Measurements from ENCODE around the gene TMEM43.

DNA sequence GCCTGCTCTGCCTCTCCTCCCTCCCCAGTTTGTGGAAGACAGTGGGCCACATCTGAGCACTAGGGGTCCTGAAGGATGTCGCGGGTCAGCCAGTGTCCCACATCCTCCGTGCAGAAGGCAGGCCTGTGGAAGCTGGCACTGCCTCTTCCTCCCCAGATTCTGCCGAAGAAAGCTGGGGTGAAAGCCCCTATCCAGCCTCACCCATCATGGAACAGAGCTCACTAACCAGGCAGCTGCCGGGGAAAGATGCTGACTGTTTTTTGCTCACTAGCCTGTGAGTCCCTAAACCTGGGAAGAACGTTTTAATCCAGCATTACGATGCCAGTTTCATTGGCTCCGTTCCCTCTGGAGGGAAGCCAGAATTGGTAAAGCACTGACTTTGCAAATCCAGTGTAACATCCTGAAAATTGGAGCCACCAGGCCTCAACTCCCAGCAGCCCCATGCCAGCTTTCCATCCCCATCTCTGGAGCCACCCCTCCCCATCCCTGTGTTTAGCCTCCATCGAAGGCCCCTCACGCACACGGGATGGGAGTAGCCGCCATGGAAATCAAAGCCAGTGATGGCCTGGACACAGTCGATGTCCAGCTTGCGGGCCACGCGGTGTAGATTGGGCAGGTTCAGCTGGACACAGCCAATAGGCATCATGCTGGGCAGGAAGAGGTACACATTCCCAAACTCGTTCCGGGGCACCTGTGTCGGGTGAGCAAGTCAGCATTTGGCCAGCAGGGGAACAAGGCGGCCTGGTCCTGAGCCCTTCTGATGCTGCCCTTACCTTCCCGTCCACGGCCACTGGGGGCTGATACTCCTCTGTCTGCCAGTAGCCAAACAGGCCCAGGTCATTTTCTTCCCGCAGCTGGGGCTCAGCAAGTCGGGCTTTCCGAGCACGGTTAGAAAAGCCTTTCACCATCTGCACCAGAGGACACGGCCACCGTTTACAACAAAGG, 23.5 kb downstream of the TMEM43 start:
- TF ChIP-seq, protein P1, sequence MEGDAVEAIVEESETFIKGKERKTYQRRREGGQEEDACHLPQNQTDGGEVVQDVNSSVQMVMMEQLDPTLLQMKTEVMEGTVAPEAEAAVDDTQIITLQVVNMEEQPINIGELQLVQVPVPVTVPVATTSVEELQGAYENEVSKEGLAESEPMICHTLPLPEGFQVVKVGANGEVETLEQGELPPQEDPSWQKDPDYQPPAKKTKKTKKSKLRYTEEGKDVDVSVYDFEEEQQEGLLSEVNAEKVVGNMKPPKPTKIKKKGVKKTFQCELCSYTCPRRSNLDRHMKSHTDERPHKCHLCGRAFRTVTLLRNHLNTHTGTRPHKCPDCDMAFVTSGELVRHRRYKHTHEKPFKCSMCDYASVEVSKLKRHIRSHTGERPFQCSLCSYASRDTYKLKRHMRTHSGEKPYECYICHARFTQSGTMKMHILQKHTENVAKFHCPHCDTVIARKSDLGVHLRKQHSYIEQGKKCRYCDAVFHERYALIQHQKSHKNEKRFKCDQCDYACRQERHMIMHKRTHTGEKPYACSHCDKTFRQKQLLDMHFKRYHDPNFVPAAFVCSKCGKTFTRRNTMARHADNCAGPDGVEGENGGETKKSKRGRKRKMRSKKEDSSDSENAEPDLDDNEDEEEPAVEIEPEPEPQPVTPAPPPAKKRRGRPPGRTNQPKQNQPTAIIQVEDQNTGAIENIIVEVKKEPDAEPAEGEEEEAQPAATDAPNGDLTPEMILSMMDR (IDR thresholded peaks at IDR 0.05; ENCODE audit: poor library complexity) = no peak
- no peak for TF ChIP-seq EZH2 (IDR thresholded peaks at IDR 0.05; ENCODE audit: borderline replicate concordance)

All from hepatocyte (in vitro differentiated cells).